ENCODE data around the gene RAPGEF5.

Gene RAPGEF5

DNA sequence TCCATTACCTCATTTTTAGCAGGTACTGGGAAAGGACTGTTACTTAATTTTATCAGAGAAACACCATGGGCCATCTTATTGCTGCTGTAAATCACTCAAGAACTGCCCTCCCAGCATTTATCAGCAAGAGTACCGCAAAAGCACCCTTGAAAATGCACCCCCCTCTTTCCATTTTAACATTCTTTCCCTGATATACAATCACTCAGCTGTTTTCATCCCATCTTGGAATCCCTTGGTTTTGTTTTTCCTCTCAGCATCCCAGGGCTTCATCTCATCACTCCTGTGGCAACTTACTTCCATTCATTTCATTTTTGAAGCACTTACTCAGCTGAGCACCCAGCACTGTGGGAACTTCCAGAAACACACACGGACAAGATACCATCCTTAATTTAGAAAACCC, 36.5 kb downstream of the RAPGEF5 start:
- Histone ChIP-seq H3K4me3 (no peak overlapping the region), H3K4me1 (peaks cover 12% of the 10 kb centered on the region), H3K36me3 (peaks cover 18% of the 10 kb centered on the region), H4K20me1 (peaks cover 18% of the 10 kb centered on the region), H3K4me2 (peak overlapping the region; percentile 16), H3K27me3 (no peaks in the 10 kb centered on the region), H3K27ac (no peak overlapping the region), H3K9me3 (no peaks in the 10 kb centered on the region), H3K9ac (no peak overlapping the region)
- no peak for TF ChIP-seq Cebpa-rat (IDR thresholded peaks at IDR 0.05)

- Histone ChIP-seq H3K36me3 (peaks cover 24% of the 10 kb centered on the region), H3K27me3 (no peaks in the 10 kb centered on the region), H3K9ac (no peak overlapping the region), H3K27ac (no peak overlapping the region), H3K9me3 (no peaks in the 10 kb centered on the region), H3K4me1 (peaks cover 12% of the 10 kb centered on the region), H3K4me2 (peak overlapping the region; percentile 16), H4K20me1 (peaks cover 11% of the 10 kb centered on the region), H3K4me3 (no peak overlapping the region)
- no peak for TF ChIP-seq Cebpa-rat (IDR thresholded peaks at IDR 0.05)
These were observed 37.2 kb downstream of the RAPGEF5 start for GRCh38 chr7:22319424-22320403.

- Histone ChIP-seq H4K20me1 (peaks cover 11% of the 10 kb centered on the region; the same call in 1 of the 2 replicates), H3K4me1 (peaks cover 12% of the 10 kb centered on the region)
These were observed 38.6 kb downstream of the RAPGEF5 start for GRCh38 chr7:22318376-22318775.

GRCh38 chr7:22317632-22318031, 39.3 kb downstream of the RAPGEF5 start:
- TF ChIP-seq Cebpa-rat (IDR thresholded peaks at IDR 0.05), result no peak
- Histone ChIP-seq H3K27ac (no peak overlapping the region), H3K4me1 (peaks cover 12% of the 10 kb centered on the region), H4K20me1 (peaks cover 7% of the 10 kb centered on the region; the same call in 1 of the 2 replicates), H3K9ac (no peak overlapping the region), H3K36me3 (peaks cover 44% of the 10 kb centered on the region), H3K4me2 (no peak overlapping the region), H3K27me3 (no peaks in the 10 kb centered on the region), H3K4me3 (no peak overlapping the region), H3K9me3 (no peaks in the 10 kb centered on the region)

More at GRCh38 chr7:22318376-22318775, 38.6 kb downstream of the RAPGEF5 start:
- H3K36me3 ChIP-seq, result peaks cover 37% of the 10 kb centered on the region
- H3K4me3 ChIP-seq, result no peak overlapping the region
- H3K9ac ChIP-seq, result no peak overlapping the region
- H3K27ac ChIP-seq, result no peak overlapping the region
- no peak overlapping the region for H3K4me2 ChIP-seq
- H3K9me3 ChIP-seq, result no peaks in the 10 kb centered on the region
- no peaks in the 10 kb centered on the region for H3K27me3 ChIP-seq
- TF ChIP-seq Cebpa-rat (IDR thresholded peaks at IDR 0.05), result no peak

DNA sequence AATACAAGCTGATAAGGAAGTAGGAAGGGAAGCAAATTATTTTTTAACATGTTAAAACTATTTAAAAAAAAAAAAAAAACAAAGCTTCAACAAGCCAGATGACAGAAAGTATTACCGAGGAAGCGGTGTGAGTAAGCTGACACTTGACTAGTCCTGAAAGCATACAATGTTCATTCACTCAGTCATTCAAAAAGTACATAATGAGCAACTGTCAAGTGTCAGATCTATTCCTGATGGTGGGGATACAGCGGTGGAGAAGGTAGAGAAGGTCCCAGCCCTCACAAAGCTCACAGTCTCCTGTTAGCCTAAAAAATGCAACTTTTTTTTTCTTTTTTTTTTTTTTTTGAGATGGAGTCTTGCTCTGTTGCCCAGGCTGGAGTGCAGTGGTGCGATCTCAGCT, 40.0 kb downstream of the RAPGEF5 start:
- H3K27ac ChIP-seq, result no peak overlapping the region
- H3K36me3 ChIP-seq, result peaks cover 52% of the 10 kb centered on the region
- no peak overlapping the region for H3K4me2 ChIP-seq
- H4K20me1 ChIP-seq, result no peaks in the 10 kb centered on the region; the same call in 1 of the 2 replicates
- peaks cover 12% of the 10 kb centered on the region for H3K4me1 ChIP-seq
- H3K9ac ChIP-seq, result no peak overlapping the region
- no peak for TF ChIP-seq Cebpa-rat (IDR thresholded peaks at IDR 0.05)
- no peaks in the 10 kb centered on the region for H3K9me3 ChIP-seq
- H3K27me3 ChIP-seq, result no peaks in the 10 kb centered on the region
- H3K4me3 ChIP-seq, result no peak overlapping the region

- Histone ChIP-seq H3K4me2 (no peak overlapping the region), H3K27ac (no peak overlapping the region), H3K36me3 (peaks cover 82% of the 10 kb centered on the region), H3K4me1 (peaks cover 13% of the 10 kb centered on the region), H4K20me1 (no peaks in the 10 kb centered on the region), H3K4me3 (no peak overlapping the region), H3K9me3 (peaks cover 26% of the 10 kb centered on the region), H3K9ac (no peak overlapping the region), H3K27me3 (no peaks in the 10 kb centered on the region)
- TF ChIP-seq Cebpa-rat (IDR thresholded peaks at IDR 0.05), result no peak
These were observed 49.1 kb downstream of the RAPGEF5 start for GRCh38 chr7:22307816-22308215.

DNA sequence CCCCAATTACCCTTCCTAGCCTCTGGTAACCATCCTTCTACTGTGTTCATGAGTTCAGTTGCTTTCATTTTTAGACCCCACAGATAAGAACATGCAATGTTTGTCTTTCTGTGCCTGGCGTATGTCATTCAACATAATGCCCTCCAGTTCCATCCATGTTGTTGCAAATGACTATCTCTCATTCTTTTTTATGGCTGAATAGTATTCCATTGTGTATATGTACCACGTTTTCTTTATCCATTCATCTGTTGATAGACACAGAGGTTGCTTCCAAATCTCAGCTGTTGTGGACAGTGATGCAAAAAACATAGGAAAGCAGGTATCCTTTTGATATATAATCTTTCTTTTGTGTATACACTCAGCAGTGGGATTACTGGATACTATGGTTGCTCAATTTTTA, 51.2 kb downstream of the RAPGEF5 start:
- Histone ChIP-seq H3K4me1 (peaks cover 14% of the 10 kb centered on the region), H4K20me1 (no peaks in the 10 kb centered on the region), H3K36me3 (peaks cover 85% of the 10 kb centered on the region), H3K9me3 (peaks cover 27% of the 10 kb centered on the region), H3K9ac (no peak overlapping the region), H3K4me3 (no peak overlapping the region), H3K27ac (no peak overlapping the region), H3K4me2 (no peak overlapping the region), H3K27me3 (no peaks in the 10 kb centered on the region)
- no peak for TF ChIP-seq Cebpa-rat (IDR thresholded peaks at IDR 0.05)

GRCh38 chr7:22302951-22303423, 54.0 kb downstream of the RAPGEF5 start:
- Histone ChIP-seq H3K9ac (no peak overlapping the region), H4K20me1 (no peaks in the 10 kb centered on the region), H3K4me1 (peaks cover 14% of the 10 kb centered on the region), H3K27ac (no peak overlapping the region), H3K4me3 (no peak overlapping the region), H3K36me3 (peaks cover 79% of the 10 kb centered on the region), H3K9me3 (peaks cover 32% of the 10 kb centered on the region), H3K27me3 (no peaks in the 10 kb centered on the region), H3K4me2 (peak overlapping the region; percentile 0; the same call in 1 of the 2 replicates)
- no peak for TF ChIP-seq Cebpa-rat (IDR thresholded peaks at IDR 0.05)

- H3K4me3 ChIP-seq, result no peak overlapping the region
- H3K9me3 ChIP-seq, result peaks cover 28% of the 10 kb centered on the region
- TF ChIP-seq Cebpa-rat (IDR thresholded peaks at IDR 0.05), result no peak
- H4K20me1 ChIP-seq, result no peaks in the 10 kb centered on the region
- H3K4me1 ChIP-seq, result peaks cover 14% of the 10 kb centered on the region
- no peak overlapping the region for H3K4me2 ChIP-seq
- H3K36me3 ChIP-seq, result peaks cover 77% of the 10 kb centered on the region
- H3K9ac ChIP-seq, result no peak overlapping the region
- H3K27ac ChIP-seq, result no peak overlapping the region
- no peaks in the 10 kb centered on the region for H3K27me3 ChIP-seq
These were observed 54.8 kb downstream of the RAPGEF5 start for GRCh38 chr7:22302193-22302592.

GRCh38 chr7:22301790-22302189, 55.2 kb downstream of the RAPGEF5 start:
- H3K36me3 ChIP-seq, result peaks cover 77% of the 10 kb centered on the region
- TF ChIP-seq Cebpa-rat (IDR thresholded peaks at IDR 0.05), result no peak
- H3K27ac ChIP-seq, result no peak overlapping the region

More at GRCh38 chr7:22301790-22302189, 55.2 kb downstream of the RAPGEF5 start:
- Histone ChIP-seq H3K27me3 (no peaks in the 10 kb centered on the region), H3K9me3 (peaks cover 24% of the 10 kb centered on the region), H3K4me2 (no peak overlapping the region), H3K4me1 (peaks cover 14% of the 10 kb centered on the region), H4K20me1 (no peaks in the 10 kb centered on the region), H3K4me3 (no peak overlapping the region), H3K9ac (no peak overlapping the region)

Data from BLaER1 (cell line).